Transverse colon (tissue), 3 donors: Measurements from ENCODE around the gene RAD23A.

Experiments used
- POLR2A ChIP-seq: fragments of 450-650 bp; IDR thresholded peaks from one replicate; pipeline ENCODE4 v1.6.1; 2016; ENCODE audit warnings: antibody characterized with exemption, mild to moderate bottlenecking, moderate library complexity
- TF ChIP-seq, protein P1 (sequence below), 5 experiments: fragments of 200-600 bp in 3 of 5; fragments of 450-650 bp in 2 of 5; sonication (generic) in 3 of 5; IDR thresholded peaks; 1 replicate in 2 of 5; 2 replicates in 3 of 5; pipeline ENCODE4 v1.5.1; 2016 to 2017; ENCODE audit warnings: antibody characterized with exemption in 5 of 5, inconsistent platforms in 3 of 5, mild to moderate bottlenecking in 2 of 5, moderate library complexity in 1 of 5

DNA sequence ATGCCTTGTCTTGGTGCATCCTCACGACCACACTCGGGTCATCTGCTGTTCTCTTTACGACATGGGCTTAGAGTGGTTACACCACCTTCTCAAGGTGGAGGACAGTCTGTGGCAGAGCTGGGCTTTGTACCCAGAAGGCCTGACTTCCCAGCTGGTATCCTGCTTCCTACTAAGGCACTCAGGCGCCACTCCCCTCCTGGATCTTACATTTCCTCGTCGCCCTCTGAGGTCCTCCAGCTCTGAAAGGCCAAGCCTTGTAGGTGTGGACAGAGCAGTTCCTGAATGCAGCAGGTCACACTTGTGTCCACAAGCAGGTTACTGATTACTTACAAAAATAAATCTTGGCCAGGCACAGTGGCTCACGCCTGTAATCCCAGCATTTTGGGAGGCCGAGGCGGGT is 38.5 kb upstream of the RAD23A start:
- TF ChIP-seq POLR2A, result no peak
- TF ChIP-seq, protein P1, sequence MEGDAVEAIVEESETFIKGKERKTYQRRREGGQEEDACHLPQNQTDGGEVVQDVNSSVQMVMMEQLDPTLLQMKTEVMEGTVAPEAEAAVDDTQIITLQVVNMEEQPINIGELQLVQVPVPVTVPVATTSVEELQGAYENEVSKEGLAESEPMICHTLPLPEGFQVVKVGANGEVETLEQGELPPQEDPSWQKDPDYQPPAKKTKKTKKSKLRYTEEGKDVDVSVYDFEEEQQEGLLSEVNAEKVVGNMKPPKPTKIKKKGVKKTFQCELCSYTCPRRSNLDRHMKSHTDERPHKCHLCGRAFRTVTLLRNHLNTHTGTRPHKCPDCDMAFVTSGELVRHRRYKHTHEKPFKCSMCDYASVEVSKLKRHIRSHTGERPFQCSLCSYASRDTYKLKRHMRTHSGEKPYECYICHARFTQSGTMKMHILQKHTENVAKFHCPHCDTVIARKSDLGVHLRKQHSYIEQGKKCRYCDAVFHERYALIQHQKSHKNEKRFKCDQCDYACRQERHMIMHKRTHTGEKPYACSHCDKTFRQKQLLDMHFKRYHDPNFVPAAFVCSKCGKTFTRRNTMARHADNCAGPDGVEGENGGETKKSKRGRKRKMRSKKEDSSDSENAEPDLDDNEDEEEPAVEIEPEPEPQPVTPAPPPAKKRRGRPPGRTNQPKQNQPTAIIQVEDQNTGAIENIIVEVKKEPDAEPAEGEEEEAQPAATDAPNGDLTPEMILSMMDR (IDR thresholded peaks at IDR 0.05), result no peak
